Upper lobe of left lung (tissue), 6 donors: ENCODE data around the gene SH3GL3. TPM values are rescaled to one million over a fixed set of nuclear protein-coding genes. Genes with fewer than 3 reads are reported as not detected.

Experiments
- ATAC-seq, 2 donors: fragments of 200-7000 bp; cut with Tn5 transposase; one replicate each; pipeline ENCODE4 v1.9.1; 2022; ENCODE audit warnings: mild to moderate bottlenecking in 2 of 2, moderate library complexity in 2 of 2; ENCODE audit not compliant: low FRiP score in 2 of 2
- DNase-seq, 2 donors: peaks; one replicate each; pipeline ENCODE4 v3.0.0-alpha.2; 2019 to 2020
- H3K27ac ChIP-seq, 4 donors: fragments of 200-600 bp; sonication (generic); one replicate each; pipeline ENCODE4 v1.5.1; 2016 to 2019
- H3K27me3 ChIP-seq, 4 donors: fragments of 200-600 bp; sonication (generic); one replicate each; pipeline ENCODE4 v1.5.1; 2017 to 2019
- H3K36me3 ChIP-seq, 4 donors: fragments of 200-600 bp; sonication (generic); one replicate each; pipeline ENCODE4 v1.5.1; 2016 to 2019
- H3K4me1 ChIP-seq, 4 donors: fragments of 200-600 bp; sonication (generic); one replicate each; pipeline ENCODE4 v1.5.1; 2018 to 2019
- H3K4me3 ChIP-seq, 4 donors: fragments of 200-600 bp; sonication (generic); one replicate each; pipeline ENCODE4 v1.5.1; 2017 to 2019; ENCODE audit warnings: mild to moderate bottlenecking in 2 of 4, moderate library complexity in 1 of 4
- H3K9me3 ChIP-seq, 4 donors: fragments of 200-600 bp; sonication (generic); one replicate each; pipeline ENCODE4 v1.5.1; 2018 to 2019
- CTCF ChIP-seq, 6 experiments: fragments of 450-650 bp in 4 of 6; fragments of 200-600 bp in 2 of 6; sonication (generic) in 2 of 6; IDR thresholded peaks; one replicate each; pipeline ENCODE4 v1.5.1; 2016 to 2019; ENCODE audit warnings: antibody characterized with exemption in 6 of 6
- EP300 ChIP-seq, 4 donors: sonication (generic); formaldehyde crosslinking; IDR thresholded peaks; one replicate each; pipeline ENCODE4 v1.5.1; 2017; ENCODE audit warnings: antibody characterized with exemption in 4 of 4, control low read depth in 2 of 4
- POLR2A ChIP-seq, 4 donors: fragments of 450-650 bp; IDR thresholded peaks; one replicate each; pipeline ENCODE4 v1.5.1; 2016 to 2017; ENCODE audit warnings: antibody characterized with exemption in 4 of 4, mild to moderate bottlenecking in 2 of 4
- POLR2AphosphoS5 ChIP-seq, 2 donors: sonication (generic); formaldehyde crosslinking; IDR thresholded peaks; one replicate each; pipeline ENCODE4 v1.5.1; 2017; ENCODE audit warnings: antibody characterized with exemption in 2 of 2
- whole genome bisulfite sequencing, 2 donors: methylation state at CpG; one replicate each; pipeline ENCODE4 v1.1.5; 2017 to 2018; 5-methylcytosine and 5-hydroxymethylcytosine counted together
- total RNA-seq, 6 donors: library from RNA; depleted of rRNA in 4 of 6; stranded (reverse); fragments of >200 nt in 4 of 6; gene quantifications; one replicate each; pipeline versions ENCODE4 v1.1.0 to v1.2.1, GENCODE V29; 2016 to 2021
- donor health status: DM: no; HTN: no; CAD: no; lungs with moderate emphysema.
- donor health status: DM: no; HTN: yes; CAD: no; lungs with severe emphysema.

Gene SH3GL3
- total RNA-seq, 6 donors from 2014 or later = 1.8 to 5.5 (median 2.2) TPM; not detected in 1

GRCh38 chr15:83555383-83555782 lies 108.2 kb downstream of the SH3GL3 start:
- DNase-seq (no peak), ATAC-seq (no peak)
- H3K9me3 ChIP-seq = no peaks in the 10 kb centered on the region
- WGBS, 2 donors = 84 to 89% methylated on average over 2 of the region's 2 CpGs
- H3K27ac ChIP-seq = no peak overlapping the region
- no peaks in the 10 kb centered on the region for H3K36me3 ChIP-seq
- no peaks in the 10 kb centered on the region for H3K4me1 ChIP-seq
- H3K4me3 ChIP-seq = no peak overlapping the region
- no peaks in the 10 kb centered on the region for H3K27me3 ChIP-seq
- no peak for TF ChIP-seq CTCF (IDR thresholded peaks at IDR 0.05)
- TF ChIP-seq POLR2A (IDR thresholded peaks at IDR 0.05) = no peak
- TF ChIP-seq POLR2AphosphoS5 (IDR thresholded peaks at IDR 0.05) = no peak
- no peak for TF ChIP-seq EP300 (IDR thresholded peaks at IDR 0.05)

GRCh38 chr15:83556068-83556467 lies 108.9 kb downstream of the SH3GL3 start:
- WGBS, 2 donors = 32 to 60% methylated on average over 3 of the region's 3 CpGs
- Histone ChIP-seq H3K4me1 (no peaks in the 10 kb centered on the region), H3K4me3 (no peak overlapping the region), H3K27me3 (no peaks in the 10 kb centered on the region), H3K9me3 (no peaks in the 10 kb centered on the region), H3K27ac (no peak overlapping the region), H3K36me3 (no peaks in the 10 kb centered on the region)
- TF ChIP-seq POLR2AphosphoS5 (IDR thresholded peaks at IDR 0.05) (no peak), POLR2A (IDR thresholded peaks at IDR 0.05) (no peak), EP300 (IDR thresholded peaks at IDR 0.05) (no peak), CTCF (IDR thresholded peaks at IDR 0.05) (no peak)
- DNase-seq (no peak), ATAC-seq (no peak)

- ATAC-seq (no peak), DNase-seq (no peak)
- no peak overlapping the region for H3K4me3 ChIP-seq
Measured at GRCh38 chr15:83556754-83557153, 109.6 kb downstream of the SH3GL3 start.

GRCh38 chr15:83558146-83558545 lies 111.0 kb downstream of the SH3GL3 start:
- Histone ChIP-seq H3K36me3 (no peaks in the 10 kb centered on the region), H3K4me1 (no peaks in the 10 kb centered on the region), H3K27me3 (no peaks in the 10 kb centered on the region), H3K9me3 (no peaks in the 10 kb centered on the region), H3K27ac (no peak overlapping the region), H3K4me3 (no peak overlapping the region)
- ATAC-seq = no peak
- no peak for TF ChIP-seq EP300 (IDR thresholded peaks at IDR 0.05)
- no peak for TF ChIP-seq POLR2A (IDR thresholded peaks at IDR 0.05)
- no peak for TF ChIP-seq POLR2AphosphoS5 (IDR thresholded peaks at IDR 0.05)
- TF ChIP-seq CTCF (IDR thresholded peaks at IDR 0.05) = no peak
- no peak for DNase-seq
- WGBS, 2 donors = 68 to 70% methylated on average over 5 of the region's 5 CpGs

More at GRCh38 chr15:83556754-83557153, 109.6 kb downstream of the SH3GL3 start:
- no peaks in the 10 kb centered on the region for H3K36me3 ChIP-seq
- TF ChIP-seq EP300 (IDR thresholded peaks at IDR 0.05) (no peak), CTCF (IDR thresholded peaks at IDR 0.05) (no peak), POLR2A (IDR thresholded peaks at IDR 0.05) (no peak), POLR2AphosphoS5 (IDR thresholded peaks at IDR 0.05) (no peak)
- H3K27ac ChIP-seq = no peak overlapping the region
- H3K9me3 ChIP-seq = no peaks in the 10 kb centered on the region
- WGBS, 2 donors = 83 to 85% methylated on average over 7 of the region's 7 CpGs
- no peaks in the 10 kb centered on the region for H3K27me3 ChIP-seq
- no peaks in the 10 kb centered on the region for H3K4me1 ChIP-seq

GRCh38 chr15:83559310-83559966 lies 112.3 kb downstream of the SH3GL3 start:
- ATAC-seq (peak in 1 of 2 donors; percentile 84), DNase-seq (peak in 1 of 2 donors; percentile 39)
- no peaks in the 10 kb centered on the region for H3K27me3 ChIP-seq
- TF ChIP-seq CTCF (IDR thresholded peaks at IDR 0.05) (peak; percentile 36 to 74 (median 64)), POLR2A (IDR thresholded peaks at IDR 0.05) (no peak)
- 8 to 10% methylated on average over 7 of the region's 7 CpGs for WGBS, 2 donors
- H3K4me1 ChIP-seq = no peaks in the 10 kb centered on the region
- H3K4me3 ChIP-seq = no peak overlapping the region
- no peaks in the 10 kb centered on the region for H3K36me3 ChIP-seq
- no peak overlapping the region for H3K27ac ChIP-seq
- H3K9me3 ChIP-seq = no peaks in the 10 kb centered on the region
